Prostate gland (tissue), 2 donors: Measurements from ENCODE around the gene KRT77. TPM values are rescaled to one million over a fixed set of nuclear protein-coding genes. Genes with fewer than 3 reads are reported as not detected.

Source experiments
- DNase-seq: peaks from one replicate; pipeline ENCODE4 v3.0.0-alpha.2; 2019; ENCODE audit warnings: low spot score
- H3K27ac ChIP-seq, 2 donors: fragments of 200-600 bp; sonication (generic); 2 replicates each; pipeline ENCODE4 v1.5.1; 2017 to 2019
- H3K27me3 ChIP-seq: fragments of 200-600 bp; sonication (generic); replicated peaks from 2 replicates; pipeline ENCODE4 v1.5.1; 2019; ENCODE audit not compliant: insufficient read depth
- H3K36me3 ChIP-seq, 2 donors: fragments of 200-600 bp; sonication (generic); 1 replicate in 1 of 2; 2 replicates in 1 of 2; pipeline versions ENCODE4 v1.5.1 to v1.8.1; 2017 to 2019
- H3K4me1 ChIP-seq: fragments of 200-600 bp; sonication (generic); replicated peaks from 2 replicates; pipeline ENCODE4 v1.5.1; 2019
- H3K4me3 ChIP-seq, 2 donors: fragments of 200-600 bp; sonication (generic); 2 replicates each; pipeline ENCODE4 v1.5.1; 2017 to 2019
- H3K9me3 ChIP-seq: fragments of 200-600 bp; sonication (generic); 2 replicates; pipeline ENCODE4 v1.5.1; 2017
- CTCF ChIP-seq, 4 experiments: fragments of 200-600 bp in 2 of 4; fragments of 450-650 bp in 2 of 4; sonication (generic) in 2 of 4; IDR thresholded peaks; 1 replicate in 3 of 4; 2 replicates in 1 of 4; pipeline ENCODE4 v1.5.1; 2016 to 2019; ENCODE audit warnings: antibody characterized with exemption in 4 of 4, mild to moderate bottlenecking in 2 of 4, moderate library complexity in 2 of 4
- POLR2A ChIP-seq: fragments of 450-650 bp; IDR thresholded peaks from one replicate; pipeline ENCODE4 v1.6.1; 2016; ENCODE audit warnings: antibody characterized with exemption, mild to moderate bottlenecking
- POLR2AphosphoS5 ChIP-seq: sonication (generic); formaldehyde crosslinking; IDR thresholded peaks from one replicate; pipeline ENCODE4 v1.6.1; 2017; ENCODE audit warnings: antibody characterized with exemption
- WGBS: methylation state at CpG from one replicate; pipeline ENCODE4 v1.1.5; 2018; 5-methylcytosine and 5-hydroxymethylcytosine counted together
- intact Hi-C: fragments of 100-400 bp; cut with DNase I; formaldehyde crosslinking; loops from one replicate; pipeline ENCODE4 v1.14.2; 2022
- total RNA-seq, 2 donors: library from RNA; depleted of rRNA; stranded (reverse); fragments of >200 nt; gene quantifications; one replicate each; pipeline ENCODE4 v1.1.0, GENCODE V29; 2016

KRT77 gene
- total RNA-seq, 2 donors from 2014 or later = 0.09 to 0.57 TPM

GRCh38 chr12:52647601-52648000, 55.7 kb downstream of the KRT77 start:
- no peak for DNase-seq
- intact Hi-C loops = no loop called here

GRCh38 chr12:52646613-52647012, 56.7 kb downstream of the KRT77 start:
- no peak overlapping the region for H3K27ac ChIP-seq
- intact Hi-C loops = no loop called here
- 91% methylated on average over 12 of the region's 12 CpGs for WGBS
- H3K4me1 ChIP-seq = no peaks in the 10 kb centered on the region
- no peak for DNase-seq
- no peaks in the 10 kb centered on the region for H3K9me3 ChIP-seq
- peaks cover 8% of the 10 kb centered on the region for H3K27me3 ChIP-seq
- no peaks in the 10 kb centered on the region for H3K36me3 ChIP-seq
- no peak for TF ChIP-seq POLR2A
- no peak for TF ChIP-seq POLR2AphosphoS5
- TF ChIP-seq CTCF (IDR thresholded peaks at IDR 0.05) = no peak
- no peak overlapping the region for H3K4me3 ChIP-seq

More at GRCh38 chr12:52647601-52648000, 55.7 kb downstream of the KRT77 start:
- Histone ChIP-seq H3K36me3 (no peaks in the 10 kb centered on the region), H3K4me1 (no peaks in the 10 kb centered on the region), H3K4me3 (no peak overlapping the region), H3K27ac (no peak overlapping the region), H3K27me3 (peaks cover 4% of the 10 kb centered on the region), H3K9me3 (no peaks in the 10 kb centered on the region)
- TF ChIP-seq POLR2A (no peak), CTCF (IDR thresholded peaks at IDR 0.05) (no peak), POLR2AphosphoS5 (no peak)
- WGBS = 83% methylated on average over 9 of the region's 9 CpGs

GRCh38 chr12:52645982-52646381, 57.3 kb downstream of the KRT77 start:
- TF ChIP-seq CTCF (IDR thresholded peaks at IDR 0.05) (no peak), POLR2AphosphoS5 (no peak), POLR2A (no peak)
- Histone ChIP-seq H3K27ac (no peak overlapping the region), H3K4me3 (no peak overlapping the region), H3K4me1 (no peaks in the 10 kb centered on the region), H3K9me3 (no peaks in the 10 kb centered on the region), H3K36me3 (no peaks in the 10 kb centered on the region), H3K27me3 (peaks cover 8% of the 10 kb centered on the region)
- 97% methylated on average over 4 of the region's 4 CpGs for WGBS
- DNase-seq = no peak
- intact Hi-C loops = no loop called here

- no peaks in the 10 kb centered on the region for H3K36me3 ChIP-seq
- 94% methylated on average over 7 of the region's 7 CpGs for WGBS
- no peak overlapping the region for H3K4me3 ChIP-seq
- H3K4me1 ChIP-seq = no peaks in the 10 kb centered on the region
- DNase-seq = no peak
- intact Hi-C loops = no loop called here
- no peak for TF ChIP-seq POLR2A
- no peak for TF ChIP-seq CTCF (IDR thresholded peaks at IDR 0.05)
- TF ChIP-seq POLR2AphosphoS5 = no peak
- peaks cover 8% of the 10 kb centered on the region for H3K27me3 ChIP-seq
- H3K9me3 ChIP-seq = no peaks in the 10 kb centered on the region
- H3K27ac ChIP-seq = no peak overlapping the region
Observed at GRCh38 chr12:52645120-52645761, 58.1 kb downstream of the KRT77 start.

GRCh38 chr12:52644078-52644415, 59.3 kb downstream of the KRT77 start:
- no peak for DNase-seq
- WGBS = 91% methylated on average over 6 of the region's 6 CpGs
- no peak for TF ChIP-seq POLR2AphosphoS5
- no peak for TF ChIP-seq CTCF (IDR thresholded peaks at IDR 0.05)
- TF ChIP-seq POLR2A = no peak
- intact Hi-C loops = no loop called here
- Histone ChIP-seq H3K9me3 (no peaks in the 10 kb centered on the region), H3K27ac (no peak overlapping the region), H3K27me3 (peaks cover 8% of the 10 kb centered on the region), H3K4me3 (no peak overlapping the region), H3K36me3 (no peaks in the 10 kb centered on the region), H3K4me1 (no peaks in the 10 kb centered on the region)
